ENCODE results near the gene OR4L1. TPM values are rescaled to one million over a fixed set of nuclear protein-coding genes. Genes with fewer than 3 reads are reported as not detected.
"Not testable (repeated sequence)": the region's sequence is repeated elsewhere in the genome, so short reads cannot be mapped to it uniquely, and the experiment has no call there.

OR4L1 gene
- total RNA-seq, 3 donors from 2014 or later, result not detected

DNA sequence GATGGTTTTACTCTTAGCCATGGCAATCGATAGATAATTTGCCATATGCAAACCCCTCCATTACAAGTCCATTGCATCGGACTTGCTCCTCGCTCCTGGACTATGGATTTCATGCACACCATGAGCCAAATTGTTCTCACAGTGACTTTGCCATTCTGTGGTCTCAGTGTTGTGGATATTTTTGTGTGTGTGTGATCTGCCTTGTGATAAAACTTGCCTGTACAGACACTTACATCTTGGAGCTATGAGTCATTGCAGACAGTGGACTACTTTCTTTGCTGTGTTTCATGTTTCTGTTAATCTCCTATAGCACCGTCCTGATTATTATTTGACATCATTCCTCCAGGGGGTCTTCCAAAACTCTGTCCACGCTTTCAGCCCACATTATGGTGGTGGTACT lies 15.6 kb upstream of the OR4L1 start:
- intact Hi-C loops (cut with DNase I, micrococcal nuclease), result no loop called here
- DNase-seq, result no peak
- TF ChIP-seq, protein P1, sequence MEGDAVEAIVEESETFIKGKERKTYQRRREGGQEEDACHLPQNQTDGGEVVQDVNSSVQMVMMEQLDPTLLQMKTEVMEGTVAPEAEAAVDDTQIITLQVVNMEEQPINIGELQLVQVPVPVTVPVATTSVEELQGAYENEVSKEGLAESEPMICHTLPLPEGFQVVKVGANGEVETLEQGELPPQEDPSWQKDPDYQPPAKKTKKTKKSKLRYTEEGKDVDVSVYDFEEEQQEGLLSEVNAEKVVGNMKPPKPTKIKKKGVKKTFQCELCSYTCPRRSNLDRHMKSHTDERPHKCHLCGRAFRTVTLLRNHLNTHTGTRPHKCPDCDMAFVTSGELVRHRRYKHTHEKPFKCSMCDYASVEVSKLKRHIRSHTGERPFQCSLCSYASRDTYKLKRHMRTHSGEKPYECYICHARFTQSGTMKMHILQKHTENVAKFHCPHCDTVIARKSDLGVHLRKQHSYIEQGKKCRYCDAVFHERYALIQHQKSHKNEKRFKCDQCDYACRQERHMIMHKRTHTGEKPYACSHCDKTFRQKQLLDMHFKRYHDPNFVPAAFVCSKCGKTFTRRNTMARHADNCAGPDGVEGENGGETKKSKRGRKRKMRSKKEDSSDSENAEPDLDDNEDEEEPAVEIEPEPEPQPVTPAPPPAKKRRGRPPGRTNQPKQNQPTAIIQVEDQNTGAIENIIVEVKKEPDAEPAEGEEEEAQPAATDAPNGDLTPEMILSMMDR (IDR thresholded peaks at IDR 0.05), result no peak
- no peak for ATAC-seq
- Histone ChIP-seq H3K9me3 (peaks cover 26% of the 10 kb centered on the region), H3K4me1 (ENCODE audit: low read depth) (no peaks in the 10 kb centered on the region), H3K36me3 (ENCODE audit: low read depth) (no peaks in the 10 kb centered on the region), H3K4me3 (no peak overlapping the region)

GRCh38 chr14:20048202-20048601 lies 11.6 kb upstream of the OR4L1 start:
- Histone ChIP-seq H3K9me3 (peaks cover 17% of the 10 kb centered on the region), H3K4me3 (no peak overlapping the region), H3K4me1 (ENCODE audit: low read depth) (no peaks in the 10 kb centered on the region), H3K36me3 (ENCODE audit: low read depth) (no peaks in the 10 kb centered on the region)
- ATAC-seq, result no peak
- intact Hi-C loops (cut with DNase I, micrococcal nuclease), result no loop called here
- DNase-seq, result no peak
- TF ChIP-seq, protein P1 (IDR thresholded peaks at IDR 0.05), result no peak

DNA sequence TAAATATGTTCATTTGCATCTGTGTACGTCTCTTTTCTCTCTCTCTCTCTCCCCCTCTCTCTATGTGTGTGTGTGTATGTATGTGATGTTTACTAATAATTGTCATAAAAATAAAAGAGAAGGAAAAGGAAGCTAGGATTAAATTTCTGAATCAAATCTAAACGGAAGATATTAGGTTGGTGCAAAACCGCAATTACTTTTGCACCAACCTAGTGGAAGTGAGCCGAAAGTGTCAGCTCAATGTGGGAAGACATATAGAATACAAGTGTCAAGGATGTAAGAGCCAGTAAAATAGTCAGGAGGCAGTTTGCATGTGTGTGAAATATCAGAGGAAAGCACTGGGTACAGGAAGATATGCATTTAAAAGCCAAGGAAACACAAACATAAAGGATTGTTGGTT lies 32.2 kb downstream of the OR4L1 start:
- TF ChIP-seq, protein P1 (IDR thresholded peaks at IDR 0.05), result no peak
- ATAC-seq, result no peak
- Histone ChIP-seq H3K4me3 (no peak overlapping the region), H3K4me1 (ENCODE audit: low read depth) (no peaks in the 10 kb centered on the region), H3K36me3 (ENCODE audit: low read depth) (no peaks in the 10 kb centered on the region), H3K9me3 (peaks cover 8% of the 10 kb centered on the region)
- intact Hi-C loops (cut with DNase I, micrococcal nuclease), result no loop called here
- DNase-seq, result no peak

DNA sequence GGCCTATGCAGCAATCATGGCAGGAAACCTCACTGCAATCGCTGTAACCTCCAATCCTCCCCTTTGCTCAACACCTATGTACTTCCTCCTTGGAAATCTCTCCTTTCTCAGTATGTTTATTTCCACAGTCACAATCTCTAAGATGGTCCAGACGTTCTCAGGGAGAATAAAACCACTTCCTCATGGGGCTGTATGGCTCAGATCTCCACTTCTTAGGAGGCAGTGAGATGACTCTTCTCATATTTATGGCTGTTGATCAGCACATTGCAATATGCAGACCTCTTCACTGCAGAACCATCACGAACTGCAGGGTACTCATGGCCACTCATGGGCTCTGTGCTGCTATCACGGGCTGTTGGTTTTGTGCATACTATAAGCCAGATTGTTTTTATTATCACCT lies 33.6 kb downstream of the OR4L1 start:
- TF ChIP-seq, protein P1 (IDR thresholded peaks at IDR 0.05), result no peak
- intact Hi-C loops (cut with DNase I, micrococcal nuclease), result no loop called here
- no peaks in the 10 kb centered on the region for H3K36me3 ChIP-seq (ENCODE audit: low read depth)
- ATAC-seq (no peak), DNase-seq (no peak)
- H3K4me1 ChIP-seq (ENCODE audit: low read depth), result no peaks in the 10 kb centered on the region
- peaks cover 8% of the 10 kb centered on the region for H3K9me3 ChIP-seq
- no peak overlapping the region for H3K4me3 ChIP-seq

DNA sequence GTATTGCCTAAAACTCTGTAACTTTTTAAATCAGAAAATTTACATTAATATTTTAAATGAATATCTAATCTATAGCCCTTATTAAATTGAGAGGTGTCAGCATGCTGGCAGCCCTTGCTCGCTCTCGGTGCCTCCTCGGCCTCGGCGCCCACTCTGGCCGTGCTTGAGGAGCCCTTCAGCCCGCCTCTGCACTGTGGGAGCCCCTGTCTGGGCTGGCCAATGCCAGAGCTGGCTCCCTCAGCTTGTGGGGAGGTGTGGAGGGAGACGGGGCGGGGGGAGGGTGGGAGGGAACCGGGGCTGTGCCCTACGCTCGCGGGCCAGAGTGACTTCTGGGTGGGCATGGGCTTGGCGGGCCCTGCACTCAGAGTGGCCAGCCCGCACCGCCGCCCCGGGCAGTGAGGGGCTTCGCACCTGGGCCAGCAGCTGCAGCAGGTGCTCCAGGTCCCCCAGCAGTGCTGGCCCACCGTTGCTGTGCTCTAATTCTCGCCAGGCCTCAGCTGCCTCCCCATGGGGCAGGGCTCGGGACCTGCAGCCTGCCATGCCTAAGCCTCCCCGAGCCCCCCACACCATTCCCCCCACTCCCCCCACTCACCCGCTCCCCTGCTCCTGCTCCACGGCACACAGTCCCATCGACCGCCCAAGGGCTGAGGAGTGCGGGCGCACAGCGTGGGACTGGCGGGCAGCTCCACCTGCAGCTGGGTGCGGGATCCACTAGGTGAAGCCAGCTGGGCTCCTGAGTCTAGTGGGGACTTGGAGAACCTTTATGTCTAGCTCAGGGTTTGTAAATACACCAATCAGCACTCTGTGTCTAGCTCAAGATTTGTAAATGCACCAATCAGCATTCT lies 39.3 kb downstream of the OR4L1 start:
- intact Hi-C loops (cut with DNase I, micrococcal nuclease); H3K36me3 ChIP-seq (ENCODE audit: low read depth); H3K4me1 ChIP-seq (ENCODE audit: low read depth); DNase-seq; ATAC-seq; H3K4me3 ChIP-seq: not testable (repeated sequence)
- H3K9me3 ChIP-seq, result peaks cover 18% of the 10 kb centered on the region

- TF ChIP-seq, protein P1 (IDR thresholded peaks at IDR 0.05), result no peak
- ATAC-seq (no peak), DNase-seq (no peak)
- Histone ChIP-seq H3K9me3 (peaks cover 16% of the 10 kb centered on the region), H3K36me3 (ENCODE audit: low read depth) (no peaks in the 10 kb centered on the region), H3K4me3 (no peak within 1 kb of the TSS), H3K4me1 (ENCODE audit: low read depth) (no peaks in the 10 kb centered on the region)
- intact Hi-C loops (cut with DNase I, micrococcal nuclease), result no loop called here
Observed at GRCh38 chr14:20110438-20110837, 50.6 kb downstream of the OR4L1 start, which contains the start of gene OR4K17. OR4K17 (plus strand) TSS chr14:20110739; CDS start chr14:20117500, 6,761 bp downstream.
